Measurements from ENCODE around the gene TOP2A.
"Not testable (repeated sequence)": the region's sequence is repeated elsewhere in the genome, so short reads cannot be mapped to it uniquely, and the experiment has no call there.

The TOP2A gene

DNA sequence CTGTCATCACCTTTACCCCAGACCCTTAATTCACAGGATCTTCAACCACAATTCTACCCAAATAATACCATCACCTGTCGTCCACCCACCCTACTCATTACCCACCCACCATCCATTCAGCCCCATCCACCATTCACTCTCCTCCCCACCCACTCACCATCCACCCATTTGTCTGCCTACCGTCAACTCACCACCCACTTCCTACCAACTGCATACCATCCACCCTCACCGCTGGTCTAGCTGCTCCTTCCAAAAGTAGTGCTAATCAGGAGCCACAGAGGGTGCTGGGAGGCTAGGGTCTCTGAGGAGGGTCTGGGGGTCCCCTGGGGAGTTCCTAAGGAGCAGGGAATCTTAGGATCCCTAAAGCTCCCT lies 13.5 kb upstream of the TOP2A start:
- DNase-seq: no peak

DNA sequence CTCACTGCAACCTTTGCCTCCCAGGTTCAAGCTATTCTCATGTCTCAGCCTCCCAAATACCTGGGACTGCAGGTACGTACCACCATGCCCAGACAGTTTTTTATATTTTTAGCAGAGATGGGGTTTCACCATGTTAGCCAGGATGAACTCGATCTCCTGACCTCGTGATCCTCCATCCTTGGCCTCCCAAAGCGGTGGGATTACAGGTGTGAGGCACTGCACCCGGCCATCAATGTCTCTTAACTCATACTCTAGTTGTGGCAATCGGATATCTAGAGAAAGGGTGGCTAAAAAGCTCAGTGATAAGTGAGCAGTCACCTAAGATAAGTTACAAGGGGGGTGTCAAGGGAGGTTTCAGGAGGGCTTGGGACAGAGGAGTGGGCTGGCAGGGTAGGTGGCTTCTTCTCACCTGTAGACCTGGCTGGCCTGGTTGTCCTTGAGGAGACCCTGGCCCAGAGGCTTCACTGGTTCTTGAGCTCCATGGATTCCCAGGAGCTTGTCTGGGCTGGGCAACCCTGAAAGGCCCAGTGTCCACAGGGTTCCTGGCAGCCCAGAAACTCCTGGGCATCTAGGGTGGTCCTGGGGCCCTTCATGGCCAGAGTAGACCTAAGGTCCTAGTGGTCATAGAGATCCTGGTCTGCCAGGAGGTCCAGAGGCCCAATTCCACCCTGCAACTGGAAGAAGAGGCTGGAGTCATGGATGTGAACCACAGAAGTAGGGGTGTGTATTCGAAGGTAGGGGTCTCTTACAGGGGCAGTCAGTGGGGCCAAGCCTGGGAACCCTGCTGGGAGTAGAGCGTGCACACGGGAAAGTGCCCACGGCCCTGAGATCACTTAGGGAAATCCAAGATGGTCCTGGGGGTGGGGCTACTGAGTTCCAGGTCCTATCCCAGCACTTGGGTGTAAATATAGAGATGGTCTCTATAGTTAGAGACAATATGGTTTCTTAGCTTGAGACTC lies 12.9 kb upstream of the TOP2A start:
- no peak for DNase-seq

- no peak for DNase-seq
Measured at GRCh38 chr17:40427002-40427491, 9.4 kb upstream of the TOP2A start.

DNA sequence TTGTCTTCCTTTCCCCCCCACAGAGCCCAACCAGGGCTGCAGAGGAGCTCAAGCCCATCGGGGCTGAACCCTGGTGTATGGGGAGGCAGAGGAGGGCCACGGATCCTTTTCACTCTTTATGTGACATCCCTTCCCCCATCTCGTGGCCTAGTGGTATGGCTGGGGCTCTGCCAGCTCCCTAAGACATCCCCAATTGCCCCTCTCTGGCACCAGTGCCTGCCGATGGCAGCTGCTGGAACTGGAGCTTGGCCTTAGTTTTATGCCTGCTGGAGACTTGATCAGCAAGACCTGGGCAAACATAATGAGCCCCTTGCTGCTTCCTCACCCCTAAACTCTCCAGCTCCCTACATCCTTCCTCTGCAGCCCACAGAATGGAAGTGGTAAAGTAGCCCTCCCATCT lies 8.0 kb upstream of the TOP2A start:
- no peak for DNase-seq

- no peak for DNase-seq
Measured at GRCh38 chr17:40422990-40423633, 5.4 kb upstream of the TOP2A start.

- no peak for DNase-seq
Measured at GRCh38 chr17:40419559-40420331, 2.0 kb upstream of the TOP2A start.

DNA sequence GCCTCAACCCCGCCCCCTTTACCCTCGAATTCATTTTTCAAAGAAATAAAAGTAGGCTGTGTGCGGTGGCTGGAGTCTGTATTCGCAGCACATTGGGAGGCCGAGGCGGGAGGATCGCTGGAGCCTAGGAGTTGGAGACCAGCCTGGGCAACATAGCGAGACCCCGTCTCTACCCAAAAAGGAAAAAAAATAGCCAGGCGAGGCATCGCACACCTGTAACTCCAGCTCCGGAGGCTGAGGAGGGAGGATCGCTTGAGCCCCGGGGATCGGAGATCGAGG lies 671 bp upstream of the TOP2A start:
- DNase-seq: no peak

DNA sequence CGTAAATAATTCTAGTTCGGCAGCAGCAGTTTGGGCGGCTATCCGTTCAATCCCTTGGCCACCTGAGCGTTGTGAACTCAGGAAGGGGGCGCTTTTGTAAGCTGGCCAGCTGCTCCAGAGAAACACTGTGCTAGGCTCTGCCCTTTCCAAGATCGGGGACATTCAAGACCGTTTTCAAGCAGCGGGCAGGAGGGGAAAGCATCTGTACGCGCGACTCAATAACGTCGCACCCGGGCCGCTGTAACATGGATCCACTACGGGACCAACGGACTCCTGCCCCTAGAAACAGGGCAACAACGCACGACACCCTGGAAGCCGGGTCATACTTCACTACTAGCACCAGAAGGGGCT lies 463 bp downstream of the TOP2A start:
- no peak for DNase-seq

DNA sequence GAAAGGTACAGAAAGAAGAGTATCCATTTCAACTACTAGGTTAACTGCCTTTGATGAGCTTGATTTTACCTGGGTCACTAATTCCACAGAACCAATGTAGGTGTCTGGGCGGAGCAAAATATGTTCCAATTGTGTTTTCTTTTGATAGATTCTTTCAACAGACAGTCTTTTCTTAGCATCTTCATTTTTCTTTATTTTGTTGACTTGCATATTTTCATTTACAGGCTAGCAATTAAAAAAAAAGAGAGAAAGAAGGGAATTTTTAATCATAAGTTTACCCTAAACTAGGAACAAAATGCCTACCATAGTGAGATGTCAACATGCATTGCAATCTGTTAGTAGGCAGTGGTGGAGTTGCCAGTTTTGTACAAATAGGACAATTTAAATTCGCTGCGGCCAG lies 1.0 kb downstream of the TOP2A start:
- DNase-seq: no peak

- no peak for DNase-seq
Measured at GRCh38 chr17:40415390-40415789, 2.3 kb downstream of the TOP2A start.

DNA sequence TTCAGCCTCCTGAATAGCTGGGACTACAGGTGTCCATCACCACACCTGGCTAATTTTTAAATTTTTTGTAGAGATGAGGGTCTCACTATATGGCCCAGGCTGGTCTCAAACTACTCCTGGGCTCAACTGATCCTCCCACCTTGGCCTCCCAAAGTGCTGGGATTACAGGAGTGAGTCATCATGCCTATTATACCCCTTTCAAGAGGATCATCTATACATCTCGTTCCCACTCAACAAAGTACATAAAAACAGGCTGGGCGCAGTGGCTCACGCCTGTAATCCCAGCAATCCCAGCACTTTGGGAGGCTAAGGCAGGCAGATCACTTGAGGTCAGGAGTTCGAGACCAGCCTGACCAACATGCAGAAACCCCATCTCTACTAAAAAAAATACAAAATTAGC lies 3.4 kb downstream of the TOP2A start:
- DNase-seq: not testable (repeated sequence)

DNA sequence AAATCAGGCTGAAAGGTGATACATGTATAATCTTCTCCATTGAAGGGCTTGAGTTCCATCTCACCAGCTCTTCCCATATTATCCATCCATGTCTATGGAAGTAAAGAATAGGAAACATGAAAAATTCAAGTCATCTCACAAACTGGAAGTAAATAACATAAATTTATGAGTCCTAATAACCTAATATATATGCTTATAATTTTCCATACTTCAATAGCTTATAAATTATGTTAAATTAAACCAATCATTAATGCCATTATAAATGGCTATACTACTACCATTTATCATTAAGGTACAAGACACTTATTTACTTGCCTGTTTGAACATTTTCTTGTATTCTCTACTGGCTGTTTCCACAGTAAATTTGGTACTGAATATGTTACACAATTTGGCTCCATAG lies 4.8 kb downstream of the TOP2A start:
- no peak for DNase-seq

DNA sequence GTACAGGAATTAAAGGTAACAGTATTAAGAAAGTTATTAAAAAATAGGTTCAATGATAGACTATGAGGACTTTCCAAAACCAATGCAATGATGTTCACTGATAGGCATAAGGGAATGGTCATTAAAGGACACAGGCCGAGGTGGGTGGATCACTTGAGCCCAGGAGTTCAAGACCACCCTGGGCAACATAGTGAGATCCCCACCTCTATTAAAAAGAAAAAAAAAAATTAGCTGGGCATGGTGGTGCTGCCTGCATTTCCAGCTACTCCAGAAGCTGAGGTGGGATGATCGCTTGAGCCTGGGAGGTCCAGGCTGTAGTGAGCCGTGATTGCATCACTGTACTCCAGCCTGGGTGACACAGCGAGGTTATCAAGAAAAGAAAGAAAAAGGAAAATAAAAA lies 5.9 kb downstream of the TOP2A start:
- no peak for DNase-seq

GRCh38 chr17:40410082-40410481 lies 7.6 kb downstream of the TOP2A start:
- DNase-seq: no peak

- not testable (repeated sequence) for DNase-seq
Measured at GRCh38 chr17:40409540-40409939, 8.2 kb downstream of the TOP2A start.

GRCh38 chr17:40407460-40407859 lies 10.2 kb downstream of the TOP2A start:
- no peak for DNase-seq

GRCh38 chr17:40404003-40404402 lies 13.7 kb downstream of the TOP2A start:
- DNase-seq: no peak

DNA sequence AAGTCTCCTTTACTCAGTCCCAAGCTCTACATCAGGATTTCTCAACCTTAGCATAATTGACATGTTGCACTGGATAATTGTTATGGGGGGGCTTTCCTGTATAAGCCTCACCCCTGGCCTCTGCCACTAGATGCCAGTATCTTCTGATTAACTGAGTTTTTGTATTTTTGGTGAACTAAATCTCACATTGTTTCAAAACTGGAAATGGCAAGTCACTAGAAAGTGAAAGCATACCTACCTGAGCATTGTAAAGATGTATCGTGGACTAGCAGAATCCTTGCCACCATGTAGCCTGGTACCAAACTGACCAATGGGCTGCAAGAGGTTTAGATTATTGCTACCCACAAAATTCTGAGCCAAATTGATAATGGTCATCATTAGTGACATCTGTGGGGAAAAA lies 15.0 kb downstream of the TOP2A start:
- DNase-seq: no peak

- no peak for DNase-seq
Measured at GRCh38 chr17:40399185-40399584, 18.5 kb downstream of the TOP2A start.

DNA sequence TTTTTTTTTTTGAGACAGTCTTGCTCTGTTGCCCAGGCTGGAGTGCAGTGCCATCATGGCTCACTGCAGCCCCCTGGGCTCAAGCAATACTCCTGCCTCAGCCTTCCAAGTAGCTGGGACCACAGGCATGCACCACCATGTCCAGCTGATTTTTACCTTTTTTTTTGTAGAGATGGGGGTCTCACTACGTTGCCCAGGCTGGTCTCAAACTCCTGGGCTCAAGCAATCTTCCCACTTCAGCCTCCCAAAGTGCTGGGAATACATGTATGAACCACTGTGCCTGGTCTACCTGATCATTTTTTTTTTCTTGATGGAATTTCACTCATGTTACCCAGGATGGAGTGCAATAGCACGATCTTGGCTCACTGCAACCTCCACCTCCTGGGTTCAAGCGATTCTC lies 31.1 kb downstream of the TOP2A start:
- DNase-seq: not testable (repeated sequence)

GRCh38 chr17:40382251-40382650 lies 35.4 kb downstream of the TOP2A start:
- no peak for DNase-seq

DNA sequence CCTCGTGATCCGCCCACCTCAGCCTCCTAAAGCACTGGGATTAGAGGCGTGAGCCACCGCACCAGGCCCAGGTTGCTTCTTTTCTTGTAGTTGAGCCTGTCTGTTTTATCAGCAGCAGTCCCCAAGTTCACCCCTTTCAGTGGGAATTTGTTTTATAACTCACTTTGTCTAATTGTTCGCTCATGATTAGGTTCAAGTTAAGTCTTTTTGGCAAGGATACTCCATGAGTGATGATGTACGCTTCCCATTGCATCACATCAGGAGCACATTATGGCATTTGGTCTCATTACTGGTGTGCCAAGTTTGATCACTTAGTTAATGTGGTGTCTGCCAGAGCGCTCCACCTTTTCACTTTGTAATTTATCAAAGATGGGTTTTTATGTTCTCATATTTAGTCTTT lies 38.7 kb downstream of the TOP2A start:
- no peak for DNase-seq

DNA sequence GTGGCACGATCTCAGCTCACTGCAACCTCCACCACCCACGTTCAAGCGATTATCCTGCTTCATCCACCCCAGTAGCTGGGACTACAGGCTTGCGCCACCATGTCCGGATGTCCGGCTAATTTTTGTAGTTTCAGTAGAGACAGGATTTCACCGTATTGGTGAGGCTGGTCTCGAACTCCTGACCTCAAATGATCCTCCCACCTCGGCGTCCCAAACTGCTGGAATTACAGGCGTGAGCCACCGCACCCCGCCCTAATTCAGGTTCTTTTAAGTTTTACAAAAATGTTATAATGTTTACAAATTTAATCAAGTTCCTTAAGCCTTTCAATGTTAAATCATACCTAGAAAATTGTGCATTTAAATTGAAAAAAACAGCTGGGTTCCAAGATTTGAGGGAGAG lies 39.9 kb downstream of the TOP2A start:
- DNase-seq: no peak

DNA sequence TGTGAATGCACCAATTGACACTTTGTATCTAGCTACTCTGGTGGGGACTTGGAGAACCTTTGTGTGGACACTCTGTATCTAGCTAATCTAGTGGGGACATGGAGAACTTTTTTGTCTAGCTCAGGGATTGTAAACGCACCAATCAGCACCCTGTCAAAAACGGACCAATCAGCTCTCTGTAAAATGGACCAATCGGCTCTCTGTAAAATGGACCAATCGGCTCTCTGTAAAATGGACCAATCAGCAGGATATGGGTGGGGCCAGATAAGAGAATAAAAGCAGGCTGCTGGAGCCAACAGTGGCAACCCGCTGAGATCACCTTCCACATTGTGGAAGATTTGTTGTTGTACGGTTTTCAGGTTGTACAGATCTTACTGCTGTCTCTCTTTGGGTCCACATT lies 41.2 kb downstream of the TOP2A start:
- not testable (repeated sequence) for DNase-seq
